Vagina (tissue), 2 donors: ENCODE data around the gene SLCO2A1. TPM values are rescaled to one million over a fixed set of nuclear protein-coding genes. Genes with fewer than 3 reads are reported as not detected.

Source experiments
- DNase-seq, 2 donors: peaks; one replicate each; pipeline ENCODE4 v3.0.0-alpha.2; 2017; ENCODE audit errors: extremely low spot score in 2 of 2
- H3K27ac ChIP-seq: fragments of 200-600 bp; sonication (generic); one replicate; pipeline ENCODE4 v1.5.1; 2019
- H3K27me3 ChIP-seq: fragments of 200-600 bp; sonication (generic); one replicate; pipeline ENCODE4 v1.5.1; 2019
- H3K36me3 ChIP-seq, 2 donors: fragments of 200-600 bp; sonication (generic); one replicate each; pipeline ENCODE4 v1.5.1; 2017 to 2019
- H3K4me1 ChIP-seq: fragments of 200-600 bp; sonication (generic); one replicate; pipeline ENCODE4 v1.5.1; 2019
- H3K4me3 ChIP-seq, 2 donors: fragments of 200-600 bp; sonication (generic); 1 replicate in 1 of 2; 2 replicates in 1 of 2; pipeline ENCODE4 v1.5.1; 2016 to 2019
- H3K9me3 ChIP-seq: fragments of 200-600 bp; sonication (generic); one replicate; pipeline ENCODE4 v1.5.1; 2019
- POLR2A ChIP-seq, 2 donors: fragments of 450-650 bp; IDR thresholded peaks; one replicate each; pipeline ENCODE4 v1.6.1; 2017; ENCODE audit warnings: antibody characterized with exemption in 2 of 2, mild to moderate bottlenecking in 2 of 2, moderate library complexity in 2 of 2
- POLR2AphosphoS5 ChIP-seq, 2 donors: sonication (generic); formaldehyde crosslinking; IDR thresholded peaks; one replicate each; pipeline ENCODE4 v1.9.0; 2017; ENCODE audit warnings: antibody characterized with exemption in 2 of 2, mild to moderate bottlenecking in 2 of 2, low read depth in 1 of 2; ENCODE audit not compliant: insufficient read depth in 1 of 2
- intact Hi-C: fragments of 100-400 bp; cut with DNase I; formaldehyde crosslinking; loops from one replicate; pipeline ENCODE4 v1.15.1; 2023
- total RNA-seq: library from RNA; depleted of rRNA; stranded (reverse); fragments of >200 nt; gene quantifications from one replicate; pipeline ENCODE4 v1.2.3, GENCODE V29; 2016
- TF ChIP-seq, protein P1 (sequence below), 3 experiments: fragments of 450-650 bp in 2 of 3; fragments of 200-600 bp in 1 of 3; sonication (generic) in 1 of 3; IDR thresholded peaks; one replicate each; pipeline ENCODE4 v1.5.1; 2017 to 2019; ENCODE audit warnings: antibody characterized with exemption in 3 of 3, mild to moderate bottlenecking in 2 of 3, moderate library complexity in 2 of 3

Gene SLCO2A1
- total RNA-seq, 1 donor from 2014 or later = 40.3 TPM

GRCh38 chr3:133991637-133992036, 38.1 kb downstream of the SLCO2A1 start:
- no peak overlapping the region for H3K27ac ChIP-seq
- no peaks in the 10 kb centered on the region for H3K27me3 ChIP-seq
- H3K36me3 ChIP-seq = no peaks in the 10 kb centered on the region
- peaks cover 20% of the 10 kb centered on the region for H3K4me1 ChIP-seq
- intact Hi-C loops = no loop called here
- no peak overlapping the region for H3K4me3 ChIP-seq
- no peak for TF ChIP-seq POLR2AphosphoS5 (IDR thresholded peaks at IDR 0.05; ENCODE audit: insufficient read depth in 1 of 2, low read depth in 1 of 2)
- TF ChIP-seq, protein P1, sequence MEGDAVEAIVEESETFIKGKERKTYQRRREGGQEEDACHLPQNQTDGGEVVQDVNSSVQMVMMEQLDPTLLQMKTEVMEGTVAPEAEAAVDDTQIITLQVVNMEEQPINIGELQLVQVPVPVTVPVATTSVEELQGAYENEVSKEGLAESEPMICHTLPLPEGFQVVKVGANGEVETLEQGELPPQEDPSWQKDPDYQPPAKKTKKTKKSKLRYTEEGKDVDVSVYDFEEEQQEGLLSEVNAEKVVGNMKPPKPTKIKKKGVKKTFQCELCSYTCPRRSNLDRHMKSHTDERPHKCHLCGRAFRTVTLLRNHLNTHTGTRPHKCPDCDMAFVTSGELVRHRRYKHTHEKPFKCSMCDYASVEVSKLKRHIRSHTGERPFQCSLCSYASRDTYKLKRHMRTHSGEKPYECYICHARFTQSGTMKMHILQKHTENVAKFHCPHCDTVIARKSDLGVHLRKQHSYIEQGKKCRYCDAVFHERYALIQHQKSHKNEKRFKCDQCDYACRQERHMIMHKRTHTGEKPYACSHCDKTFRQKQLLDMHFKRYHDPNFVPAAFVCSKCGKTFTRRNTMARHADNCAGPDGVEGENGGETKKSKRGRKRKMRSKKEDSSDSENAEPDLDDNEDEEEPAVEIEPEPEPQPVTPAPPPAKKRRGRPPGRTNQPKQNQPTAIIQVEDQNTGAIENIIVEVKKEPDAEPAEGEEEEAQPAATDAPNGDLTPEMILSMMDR (IDR thresholded peaks at IDR 0.05) = no peak
- no peak for TF ChIP-seq POLR2A (IDR thresholded peaks at IDR 0.05)
- no peaks in the 10 kb centered on the region for H3K9me3 ChIP-seq
- DNase-seq = peak in 1 of 2 donors; percentile 52

DNA sequence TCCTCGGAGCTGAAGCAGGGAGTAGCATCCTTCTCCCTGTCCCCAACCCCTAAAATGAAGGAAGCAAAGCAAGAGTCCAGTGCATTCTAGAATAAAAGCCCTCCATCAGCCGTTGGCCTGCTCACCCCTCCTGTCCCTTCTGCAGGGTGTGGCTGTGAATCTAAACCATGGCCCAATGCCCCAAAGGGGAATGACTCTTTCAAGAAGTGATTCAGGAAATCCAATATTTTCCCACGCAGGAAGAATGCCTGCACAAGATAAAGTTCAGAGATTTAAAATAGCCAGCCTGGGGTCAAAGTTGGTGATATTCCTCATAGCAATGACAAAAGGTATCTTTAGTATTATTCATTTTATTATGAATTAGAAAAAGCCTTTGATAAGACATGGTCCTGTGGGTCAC, 38.5 kb downstream of the SLCO2A1 start:
- intact Hi-C loops = no loop called here
- Histone ChIP-seq H3K27ac (no peak overlapping the region), H3K27me3 (no peaks in the 10 kb centered on the region), H3K4me3 (no peak overlapping the region), H3K4me1 (peaks cover 20% of the 10 kb centered on the region), H3K36me3 (no peaks in the 10 kb centered on the region), H3K9me3 (no peaks in the 10 kb centered on the region)
- peak in 1 of 2 donors; percentile 73 for TF ChIP-seq POLR2AphosphoS5 (IDR thresholded peaks at IDR 0.05; ENCODE audit: insufficient read depth in 1 of 2, low read depth in 1 of 2)
- TF ChIP-seq, protein P1 (IDR thresholded peaks at IDR 0.05) = no peak
- no peak for DNase-seq

- H3K36me3 ChIP-seq = no peaks in the 10 kb centered on the region
- no peak overlapping the region for H3K4me3 ChIP-seq
- intact Hi-C loops = no loop called here
- no peak for DNase-seq
- H3K9me3 ChIP-seq = no peaks in the 10 kb centered on the region
- H3K27ac ChIP-seq = no peak overlapping the region
- no peaks in the 10 kb centered on the region for H3K27me3 ChIP-seq
- TF ChIP-seq POLR2AphosphoS5 (IDR thresholded peaks at IDR 0.05; ENCODE audit: insufficient read depth in 1 of 2, low read depth in 1 of 2) (no peak), POLR2A (IDR thresholded peaks at IDR 0.05) (no peak)
- TF ChIP-seq, protein P1 (IDR thresholded peaks at IDR 0.05) = no peak
- H3K4me1 ChIP-seq = peaks cover 20% of the 10 kb centered on the region
Observed at GRCh38 chr3:133989936-133990702, 39.6 kb downstream of the SLCO2A1 start.

GRCh38 chr3:133988631-133989161, 41.0 kb downstream of the SLCO2A1 start:
- intact Hi-C loops = no loop called here
- peaks cover 20% of the 10 kb centered on the region for H3K4me1 ChIP-seq
- H3K4me3 ChIP-seq = no peak overlapping the region
- no peak overlapping the region for H3K27ac ChIP-seq
- H3K36me3 ChIP-seq = no peaks in the 10 kb centered on the region
- no peaks in the 10 kb centered on the region for H3K9me3 ChIP-seq
- no peak for DNase-seq
- no peak for TF ChIP-seq POLR2A (IDR thresholded peaks at IDR 0.05)
- TF ChIP-seq POLR2AphosphoS5 (IDR thresholded peaks at IDR 0.05; ENCODE audit: insufficient read depth in 1 of 2, low read depth in 1 of 2) = no peak
- TF ChIP-seq, protein P1 (IDR thresholded peaks at IDR 0.05) = no peak
- H3K27me3 ChIP-seq = no peaks in the 10 kb centered on the region

- Histone ChIP-seq H3K4me1 (peaks cover 20% of the 10 kb centered on the region), H3K27ac (no peak overlapping the region), H3K9me3 (no peaks in the 10 kb centered on the region), H3K4me3 (no peak overlapping the region), H3K27me3 (no peaks in the 10 kb centered on the region), H3K36me3 (no peaks in the 10 kb centered on the region)
- no peak for DNase-seq
- intact Hi-C loops = no loop called here
- TF ChIP-seq, protein P1 (IDR thresholded peaks at IDR 0.05) = no peak
- no peak for TF ChIP-seq POLR2AphosphoS5 (IDR thresholded peaks at IDR 0.05; ENCODE audit: insufficient read depth in 1 of 2, low read depth in 1 of 2)
- no peak for TF ChIP-seq POLR2A (IDR thresholded peaks at IDR 0.05)
Observed at GRCh38 chr3:133987948-133988484, 41.7 kb downstream of the SLCO2A1 start.
